Nephron progenitor cell (in vitro differentiated cells): ENCODE measurements around the gene POU6F2.

Source experiments
- DNase-seq: peaks from one replicate; pipeline ENCODE4 v3.0.0; 2021
- H3K27ac Mint-ChIP-seq: 2 replicates; pipeline ENCODE4 v1.8.0; 2021; ENCODE audit warnings: mild to moderate bottlenecking, moderate library complexity, mixed read lengths
- H3K27me3 Mint-ChIP-seq: 2 replicates; pipeline ENCODE4 v1.8.0; 2021; ENCODE audit warnings: mild to moderate bottlenecking, low read depth, mixed read lengths; ENCODE audit not compliant: poor library complexity
- H3K36me3 Mint-ChIP-seq: 2 replicates; pipeline ENCODE4 v1.8.0; 2021; ENCODE audit warnings: low read depth, mixed read lengths
- H3K4me1 Mint-ChIP-seq: 2 replicates; pipeline ENCODE4 v1.8.0; 2021; ENCODE audit warnings: mixed read lengths
- H3K4me3 Mint-ChIP-seq: 2 replicates; pipeline ENCODE4 v1.8.0; 2021; ENCODE audit warnings: mild to moderate bottlenecking, moderate library complexity, mixed read lengths
- H3K9me3 Mint-ChIP-seq: 2 replicates; pipeline ENCODE4 v1.8.0; 2021; ENCODE audit warnings: mild to moderate bottlenecking, moderate library complexity, mixed read lengths
- TF ChIP-seq, protein P1 (sequence below): fragments of 200-600 bp; sonication (generic); IDR thresholded peaks from 2 replicates; pipeline ENCODE4 v1.5.0; 2021; ENCODE audit warnings: antibody characterized with exemption

POU6F2 gene, protein sequence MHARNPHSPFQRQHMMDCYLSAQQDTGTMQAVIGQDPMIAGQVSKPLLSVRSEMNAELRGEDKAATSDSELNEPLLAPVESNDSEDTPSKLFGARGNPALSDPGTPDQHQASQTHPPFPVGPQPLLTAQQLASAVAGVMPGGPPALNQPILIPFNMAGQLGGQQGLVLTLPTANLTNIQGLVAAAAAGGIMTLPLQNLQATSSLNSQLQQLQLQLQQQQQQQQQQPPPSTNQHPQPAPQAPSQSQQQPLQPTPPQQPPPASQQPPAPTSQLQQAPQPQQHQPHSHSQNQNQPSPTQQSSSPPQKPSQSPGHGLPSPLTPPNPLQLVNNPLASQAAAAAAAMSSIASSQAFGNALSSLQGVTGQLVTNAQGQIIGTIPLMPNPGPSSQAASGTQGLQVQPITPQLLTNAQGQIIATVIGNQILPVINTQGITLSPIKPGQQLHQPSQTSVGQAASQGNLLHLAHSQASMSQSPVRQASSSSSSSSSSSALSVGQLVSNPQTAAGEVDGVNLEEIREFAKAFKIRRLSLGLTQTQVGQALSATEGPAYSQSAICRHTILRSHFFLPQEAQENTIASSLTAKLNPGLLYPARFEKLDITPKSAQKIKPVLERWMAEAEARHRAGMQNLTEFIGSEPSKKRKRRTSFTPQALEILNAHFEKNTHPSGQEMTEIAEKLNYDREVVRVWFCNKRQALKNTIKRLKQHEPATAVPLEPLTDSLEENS

GRCh38 chr7:38977685-38978084 is at the start of gene POU6F2:
Gene POU6F2, plus strand, starts transcription at chr7:38977909. Its CDS starts 45 bp downstream, at chr7:38977954.
- Mint-ChIP-seq H3K4me1 (peaks cover 19% of the 10 kb centered on the region), H3K9me3 (no peaks in the 10 kb centered on the region), H3K27me3 (peaks cover 36% of the 10 kb centered on the region), H3K4me3 (peak within 1 kb of the TSS; percentile 83), H3K27ac (no peak within 1 kb of the TSS), H3K36me3 (no peaks in the 10 kb centered on the region)
- DNase-seq, result no peak
- TF ChIP-seq, protein P1, sequence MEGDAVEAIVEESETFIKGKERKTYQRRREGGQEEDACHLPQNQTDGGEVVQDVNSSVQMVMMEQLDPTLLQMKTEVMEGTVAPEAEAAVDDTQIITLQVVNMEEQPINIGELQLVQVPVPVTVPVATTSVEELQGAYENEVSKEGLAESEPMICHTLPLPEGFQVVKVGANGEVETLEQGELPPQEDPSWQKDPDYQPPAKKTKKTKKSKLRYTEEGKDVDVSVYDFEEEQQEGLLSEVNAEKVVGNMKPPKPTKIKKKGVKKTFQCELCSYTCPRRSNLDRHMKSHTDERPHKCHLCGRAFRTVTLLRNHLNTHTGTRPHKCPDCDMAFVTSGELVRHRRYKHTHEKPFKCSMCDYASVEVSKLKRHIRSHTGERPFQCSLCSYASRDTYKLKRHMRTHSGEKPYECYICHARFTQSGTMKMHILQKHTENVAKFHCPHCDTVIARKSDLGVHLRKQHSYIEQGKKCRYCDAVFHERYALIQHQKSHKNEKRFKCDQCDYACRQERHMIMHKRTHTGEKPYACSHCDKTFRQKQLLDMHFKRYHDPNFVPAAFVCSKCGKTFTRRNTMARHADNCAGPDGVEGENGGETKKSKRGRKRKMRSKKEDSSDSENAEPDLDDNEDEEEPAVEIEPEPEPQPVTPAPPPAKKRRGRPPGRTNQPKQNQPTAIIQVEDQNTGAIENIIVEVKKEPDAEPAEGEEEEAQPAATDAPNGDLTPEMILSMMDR, result no peak

DNA sequence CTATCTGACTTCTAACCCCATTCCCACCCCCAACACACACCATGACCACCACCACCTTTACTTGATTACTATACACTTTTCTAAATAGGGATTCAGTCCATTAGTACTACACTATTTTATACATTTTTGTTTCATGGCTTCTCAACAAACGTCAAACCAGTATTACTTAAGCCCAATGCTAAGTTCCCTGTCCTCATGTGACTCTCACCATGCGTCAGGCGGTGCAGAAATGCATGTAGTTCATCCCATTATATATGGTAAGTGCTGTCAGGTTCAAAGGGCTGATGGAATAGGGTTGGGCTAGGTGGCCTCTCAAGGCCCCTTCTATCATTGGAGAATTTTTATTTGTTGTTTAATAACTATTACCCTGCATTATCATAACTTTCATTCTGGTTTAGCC is 49.2 kb upstream of the POU6F2 start:
- no peaks in the 10 kb centered on the region for H3K9me3 Mint-ChIP-seq
- H3K4me1 Mint-ChIP-seq, result peaks cover 15% of the 10 kb centered on the region
- DNase-seq, result no peak
- TF ChIP-seq, protein P1, result no peak
- H3K27me3 Mint-ChIP-seq, result peaks cover 4% of the 10 kb centered on the region
- H3K36me3 Mint-ChIP-seq, result no peaks in the 10 kb centered on the region
- no peak overlapping the region for H3K27ac Mint-ChIP-seq
- H3K4me3 Mint-ChIP-seq, result no peak overlapping the region

DNA sequence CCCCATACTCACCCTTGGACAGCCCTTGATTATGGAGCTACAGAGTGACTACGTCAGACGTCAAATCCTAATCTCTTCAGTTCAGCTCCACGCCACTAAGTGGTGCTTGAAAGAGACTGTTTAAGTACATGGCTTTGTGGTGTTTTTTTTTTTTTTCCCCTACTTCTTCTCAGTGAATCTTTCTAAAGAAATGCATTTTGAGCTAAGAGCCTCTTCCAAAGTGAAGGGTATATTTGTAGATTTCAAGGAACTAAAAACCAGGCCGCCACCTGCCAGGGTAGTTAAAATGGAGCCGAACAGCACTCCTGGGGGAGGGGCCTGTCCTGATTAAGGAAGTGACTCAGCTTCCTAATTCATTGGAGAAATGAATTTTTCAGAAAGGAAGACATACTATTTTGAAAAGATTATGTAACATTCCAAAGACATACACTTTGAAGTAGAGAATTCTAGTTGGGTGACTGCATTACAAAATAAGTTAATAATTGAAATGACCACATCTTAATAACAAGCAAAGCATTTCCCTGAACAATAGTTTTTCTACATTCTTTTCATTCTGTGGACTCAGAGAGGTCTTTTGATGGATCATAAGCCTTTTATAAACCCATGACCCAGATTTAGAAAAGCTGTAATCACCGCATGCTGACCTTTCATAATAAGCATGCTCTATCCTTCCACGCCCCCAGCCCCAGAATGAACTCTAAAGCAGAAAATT is 48.1 kb upstream of the POU6F2 start:
- TF ChIP-seq, protein P1, result no peak
- peak overlapping the region; percentile 26 for H3K27ac Mint-ChIP-seq
- no peak overlapping the region for H3K4me3 Mint-ChIP-seq
- DNase-seq, result no peak
- peaks cover 4% of the 10 kb centered on the region for H3K27me3 Mint-ChIP-seq
- peaks cover 15% of the 10 kb centered on the region for H3K4me1 Mint-ChIP-seq
- H3K36me3 Mint-ChIP-seq, result no peaks in the 10 kb centered on the region
- no peaks in the 10 kb centered on the region for H3K9me3 Mint-ChIP-seq

GRCh38 chr7:38932509-38933168 is 45.1 kb upstream of the POU6F2 start:
- TF ChIP-seq, protein P1, result peak; percentile 95
- no peak overlapping the region for H3K4me3 Mint-ChIP-seq
- no peaks in the 10 kb centered on the region for H3K27me3 Mint-ChIP-seq
- DNase-seq, result peak; percentile 84
- no peaks in the 10 kb centered on the region for H3K9me3 Mint-ChIP-seq
- no peak overlapping the region for H3K27ac Mint-ChIP-seq
- peaks cover 15% of the 10 kb centered on the region for H3K4me1 Mint-ChIP-seq
- no peaks in the 10 kb centered on the region for H3K36me3 Mint-ChIP-seq

- Mint-ChIP-seq H3K4me1 (peaks cover 17% of the 10 kb centered on the region), H3K36me3 (no peaks in the 10 kb centered on the region), H3K9me3 (no peaks in the 10 kb centered on the region), H3K27ac (no peak overlapping the region), H3K27me3 (no peaks in the 10 kb centered on the region), H3K4me3 (no peak overlapping the region)
- TF ChIP-seq, protein P1, result no peak
- DNase-seq, result no peak
These were observed 43.7 kb upstream of the POU6F2 start for GRCh38 chr7:38934051-38934450.
